ENCODE results near the gene GRK2. TPM values are rescaled to one million over a fixed set of nuclear protein-coding genes. Genes with fewer than 3 reads are reported as not detected.

The GRK2 gene
- total RNA-seq, 6 experiments from 2014 or later, result 24.5 to 43.9 (median 28.5) TPM

- Histone ChIP-seq H3K27me3 (no peaks in the 10 kb centered on the region), H3K9me3 (no peaks in the 10 kb centered on the region), H3K36me3 (peaks cover 0 to 20% (median 6%) of the 10 kb centered on the region in 4 donors), H3K4me3 (no peak overlapping the region), H3K27ac (peak overlapping the region; percentile 18 to 67 (median 62)), H3K4me1 (peaks cover 0 to 43% (median 0%) of the 10 kb centered on the region in 4 donors)
- intact Hi-C loops (cut with DNase I), result loop anchor here in 1 of 2 donors (10.0 kb wide), 1 partner anchor 109 kb away; no protein-coding TSS in a partner anchor
- WGBS (ENCODE audit: insufficient coverage, low coverage, low lambda C conversion rate, missing lambda C conversion rate), result 70% methylated on average over 9 of the region's 17 CpGs
- ATAC-seq (no peak), DNase-seq (peak in 1 of 3 donors; percentile 46)
- TF ChIP-seq CTCF (IDR thresholded peaks at IDR 0.05) (no peak), POLR2A (IDR thresholded peaks at IDR 0.05) (no peak)
Observed at GRCh38 chr11:67275606-67276409, 9.5 kb downstream of the GRK2 start.

DNA sequence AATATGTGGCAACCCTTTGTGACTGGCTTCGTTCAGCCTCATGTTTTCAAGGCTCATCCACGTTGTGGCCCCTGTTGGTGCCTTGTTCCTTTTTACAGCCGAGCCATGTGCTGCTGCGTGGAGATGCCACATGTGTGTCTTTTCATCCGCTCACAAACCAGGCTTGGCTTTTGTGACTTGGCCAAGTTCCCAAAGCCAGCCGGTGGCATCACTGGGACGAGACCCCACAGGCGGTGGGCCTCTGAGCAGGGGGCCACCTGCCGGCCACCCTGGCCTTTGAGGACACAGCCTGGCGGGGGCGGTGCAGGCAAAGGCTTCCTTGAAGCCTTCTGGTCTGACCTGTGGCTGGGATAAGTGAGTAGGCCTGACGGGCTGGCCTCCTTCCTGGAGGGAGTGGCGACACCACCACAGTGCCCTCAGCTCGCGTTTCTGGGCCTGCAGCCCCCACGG, 10.5 kb downstream of the GRK2 start:
- Histone ChIP-seq H3K4me1 (peaks cover 0 to 38% (median 0%) of the 10 kb centered on the region in 4 donors), H3K36me3 (peaks cover 0 to 30% (median 10%) of the 10 kb centered on the region in 4 donors), H3K4me3 (no peak overlapping the region), H3K9me3 (no peaks in the 10 kb centered on the region), H3K27ac (peak overlapping the region; percentile 58 to 81 (median 62)), H3K27me3 (no peaks in the 10 kb centered on the region)
- ATAC-seq (peak; percentile 5 to 22 (median 14)), DNase-seq (peak in 2 of 3 donors; percentile 50 to 60)
- TF ChIP-seq CTCF (IDR thresholded peaks at IDR 0.05) (peak in 1 of 4 donors; percentile 9), POLR2A (IDR thresholded peaks at IDR 0.05) (no peak)
- WGBS (ENCODE audit: insufficient coverage, low coverage, low lambda C conversion rate, missing lambda C conversion rate), result 54% methylated on average over 6 of the region's 16 CpGs
- intact Hi-C loops (cut with DNase I), result loop anchor here in 1 of 2 donors (10.0 kb wide), 1 partner anchor 108 kb away; no protein-coding TSS in a partner anchor

DNA sequence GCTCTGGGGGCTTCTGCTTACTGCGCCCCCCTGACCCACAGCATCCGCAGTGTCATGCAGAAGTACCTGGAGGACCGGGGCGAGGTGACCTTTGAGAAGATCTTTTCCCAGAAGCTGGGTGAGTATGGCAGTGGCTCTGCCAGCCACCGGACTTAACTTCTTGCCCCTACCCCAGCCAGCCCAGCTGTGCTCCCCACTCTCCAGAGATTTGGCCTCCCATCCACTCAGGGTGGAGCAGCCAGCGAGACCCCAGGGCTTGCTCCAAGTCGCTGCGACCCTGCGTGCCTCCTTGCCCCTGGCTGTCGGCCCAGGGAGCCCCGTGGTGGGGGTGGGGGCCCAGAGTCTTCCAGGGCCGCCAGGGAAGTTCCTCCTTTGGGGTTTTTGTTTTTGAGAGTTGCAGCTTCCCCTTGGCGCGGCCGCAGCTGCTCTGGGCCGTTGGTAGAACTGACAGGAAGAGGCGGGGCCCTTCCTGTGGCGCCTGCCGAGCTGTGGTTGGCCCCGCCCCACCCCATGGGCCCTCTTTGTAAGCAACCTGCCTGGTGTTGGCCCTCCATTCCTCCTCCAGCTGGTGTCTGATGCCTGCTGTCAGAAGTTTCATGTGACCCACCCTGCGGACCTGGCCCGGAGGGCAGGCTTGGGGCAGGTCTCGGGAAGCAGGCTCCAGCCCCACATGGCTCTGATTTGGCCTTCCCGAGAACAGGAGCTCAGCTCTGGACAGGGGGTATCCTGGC, 11.1 kb downstream of the GRK2 start:
- Histone ChIP-seq H3K4me3 (no peak overlapping the region), H3K4me1 (peaks cover 0 to 33% (median 0%) of the 10 kb centered on the region in 4 donors), H3K27me3 (no peaks in the 10 kb centered on the region), H3K9me3 (no peaks in the 10 kb centered on the region), H3K27ac (peak overlapping the region; percentile 58 to 81 (median 62)), H3K36me3 (peaks cover 0 to 36% (median 13%) of the 10 kb centered on the region in 4 donors)
- peak; percentile 83 to 90 (median 88) for DNase-seq
- TF ChIP-seq CTCF (IDR thresholded peaks at IDR 0.05) (no peak), POLR2A (IDR thresholded peaks at IDR 0.05) (no peak)
- intact Hi-C loops (cut with DNase I), result loop anchor here in 1 of 2 donors (10.0 kb wide), 1 partner anchor 107 kb away; no protein-coding TSS in a partner anchor
- peak; percentile 61 to 72 (median 66) for ATAC-seq
- WGBS (ENCODE audit: insufficient coverage, low coverage, low lambda C conversion rate, missing lambda C conversion rate), result 49% methylated on average over 7 of the region's 24 CpGs

DNA sequence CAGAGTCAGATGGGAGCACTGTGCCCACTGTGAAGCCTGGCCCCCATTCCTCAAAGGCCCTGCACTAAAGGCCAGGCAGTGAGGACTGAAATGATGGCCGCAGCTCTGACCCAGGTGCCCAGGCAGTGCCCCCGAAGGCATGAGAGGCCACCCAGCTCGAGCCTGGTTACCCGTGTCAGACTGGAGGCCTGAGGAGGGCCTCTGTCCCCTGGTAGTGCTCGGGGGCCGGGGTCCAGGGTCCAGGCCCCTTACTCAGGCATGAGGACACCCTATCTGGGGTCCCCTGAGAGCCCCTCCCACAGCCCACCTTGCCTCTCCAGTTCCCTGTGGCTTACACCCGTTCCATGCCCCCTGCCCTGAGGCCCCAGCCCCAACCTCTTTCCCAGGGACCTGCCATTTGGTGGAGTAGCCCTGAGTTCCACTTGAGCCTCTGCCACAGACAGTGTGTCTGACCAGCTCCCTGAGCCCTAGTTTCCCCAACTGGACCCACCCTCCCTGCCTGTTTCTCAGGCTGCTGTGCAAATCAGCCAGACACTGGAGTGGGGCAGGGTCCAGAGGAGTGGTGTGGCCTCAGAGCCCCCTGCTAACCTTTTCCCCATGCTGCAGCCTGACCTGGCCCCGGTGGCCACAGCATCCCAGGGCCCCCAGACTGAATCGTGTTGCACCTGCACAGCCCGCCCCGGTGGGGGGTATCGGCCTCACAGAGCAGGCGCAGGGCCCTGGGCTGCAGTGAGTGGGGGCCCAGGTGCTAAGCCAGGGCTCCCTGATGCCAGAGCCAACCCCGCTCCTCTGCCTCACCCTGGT, 12.1 kb downstream of the GRK2 start:
- Histone ChIP-seq H3K4me3 (no peak overlapping the region), H3K27ac (peak overlapping the region; percentile 26 to 81 (median 62)), H3K27me3 (no peaks in the 10 kb centered on the region), H3K36me3 (peaks cover 0 to 45% (median 17%) of the 10 kb centered on the region in 4 donors), H3K9me3 (no peaks in the 10 kb centered on the region), H3K4me1 (peaks cover 0 to 29% (median 0%) of the 10 kb centered on the region in 4 donors)
- WGBS (ENCODE audit: insufficient coverage, low coverage, low lambda C conversion rate, missing lambda C conversion rate), result 17% methylated on average over 1 of the region's 14 CpGs
- intact Hi-C loops (cut with DNase I), result loop anchor here in 1 of 2 donors (10.0 kb wide), 1 partner anchor 106 kb away; no protein-coding TSS in a partner anchor
- DNase-seq (peak; percentile 21 to 56 (median 47)), ATAC-seq (no peak)
- TF ChIP-seq POLR2A (IDR thresholded peaks at IDR 0.05), result no peak
- no peak for TF ChIP-seq CTCF (IDR thresholded peaks at IDR 0.05)

Measured in right lobe of liver (tissue), 6 donors.